Heart left ventricle (tissue), 16 donors: Measurements from ENCODE around the gene ACTL6B. TPM values are rescaled to one million over a fixed set of nuclear protein-coding genes. Genes with fewer than 3 reads are reported as not detected.
"Not testable (repeated sequence)": the region's sequence is repeated elsewhere in the genome, so short reads cannot be mapped to it uniquely, and the experiment has no call there.

Experiments
- ATAC-seq, 4 donors: fragments of 200-7000 bp; cut with Tn5 transposase; one replicate each; pipeline ENCODE4 v1.9.1; 2020 to 2022; ENCODE audit warnings: moderate library complexity in 4 of 4, mild to moderate bottlenecking in 3 of 4, moderate number of reproducible peaks in 1 of 4
- DNase-seq, 5 donors: peaks; one replicate each; pipeline ENCODE4 v3.0.0-alpha.2; 2020
- H3K27ac ChIP-seq, 12 donors: fragments of 200-600 bp; sonication (generic) in 4 of 12; one replicate each; pipeline versions ENCODE4 v1.5.0 to v1.8.0; 2016 to 2022; ENCODE audit warnings: mild to moderate bottlenecking in 2 of 12
- H3K27me3 ChIP-seq, 9 donors: fragments of 200-600 bp; sonication (generic) in 2 of 9; one replicate each; pipeline versions ENCODE4 v1.5.1 to v1.8.0; 2016 to 2022; ENCODE audit warnings: mild to moderate bottlenecking in 3 of 9
- H3K36me3 ChIP-seq, 9 donors: fragments of 200-600 bp; sonication (generic) in 2 of 9; one replicate each; pipeline versions ENCODE4 v1.5.0 to v1.8.0; 2018 to 2022; ENCODE audit warnings: mild to moderate bottlenecking in 2 of 9
- H3K4me1 ChIP-seq, 12 donors: fragments of 200-600 bp; sonication (generic) in 4 of 12; one replicate each; pipeline versions ENCODE4 v1.5.0 to v1.8.0; 2016 to 2022; ENCODE audit warnings: mild to moderate bottlenecking in 3 of 12
- H3K4me3 ChIP-seq, 12 donors: fragments of 200-600 bp; sonication (generic) in 4 of 12; one replicate each; pipeline versions ENCODE4 v1.5.0 to v1.8.0; 2017 to 2022; ENCODE audit warnings: mild to moderate bottlenecking in 9 of 12, moderate library complexity in 4 of 12
- H3K9me3 ChIP-seq, 12 donors: fragments of 200-600 bp; sonication (generic) in 4 of 12; one replicate each; pipeline versions ENCODE4 v1.5.0 to v1.8.0; 2016 to 2022; ENCODE audit warnings: mild to moderate bottlenecking in 1 of 12
- CTCF ChIP-seq, 12 donors: fragments of 200-600 bp; sonication (generic) in 4 of 12; IDR thresholded peaks; one replicate each; pipeline versions ENCODE4 v1.5.0 to v1.8.0; 2018 to 2022; ENCODE audit warnings: antibody characterized with exemption in 12 of 12, mild to moderate bottlenecking in 5 of 12
- POLR2A ChIP-seq, 2 donors: fragments of 450-650 bp; IDR thresholded peaks; one replicate each; pipeline ENCODE4 v1.6.1; 2017; ENCODE audit warnings: antibody characterized with exemption in 2 of 2, mild to moderate bottlenecking in 2 of 2, moderate library complexity in 2 of 2
- WGBS, 4 donors: extraction: QIAGEN DNeasy Blood & Tissue Kit in 2 of 4; methylation state at CpG; one replicate each; pipeline versions ENCODE4 v1.1.5 to v1.1.7; 2013 to 2018; 5-methylcytosine and 5-hydroxymethylcytosine counted together
- intact Hi-C, 10 donors: fragments of 100-400 bp; cut with DNase I; formaldehyde crosslinking; loops; one replicate each; pipeline versions ENCODE4 v1.11.1 to v1.14.2; 2022
- polyA plus RNA-seq, 2 donors: library from polyadenylated mRNA; stranded (reverse); fragments of 200-250 nt; gene quantifications; one replicate each; pipeline ENCODE4 v1.2.3, GENCODE V29; 2013
- total RNA-seq, 9 donors: library from RNA; depleted of rRNA in 2 of 9; stranded (reverse); fragments of >200 nt in 2 of 9; fragmentation: NEBNext Ultra II Directional in 3 of 9; extraction: Animal tissue kit (Norgen Biotek cat#: 25700) in 3 of 9; gene quantifications; one replicate each; pipeline versions ENCODE4 v1.1.0 to v1.2.4, GENCODE V29; 2016 to 2023
- donor health status: ischemic (EF 13 %, LVEDD 7.1; RV severe dilation, severe dysfunction).
- donor health status: healthy with polysubstance abuse.
- donor health status: DM: no; HTN: yes; CAD: no.
- donor health status: DM: no; HTN: no; CAD: no.
- donor health status: ischemic (EF 25% LVEDD 6.9; RV normal size, moderate dysfunction).
- donor health status: ischemic (EF 25% LVEDD 5.7; RV mildly dilated, moderate dysfunction).
- donor health status: healthy.
- donor health status: DM: yes; HTN: yes; CAD: no.
- donor health status: ischemic (EF 35%, LVEDD 5.7; RV mildly dilated, moderate dysfunction).
- donor health status: nonischemic (EF 11% LVEDD 7.7; RV severe dilation, severe dysfunction).
- donor health status: DM: yes; HTN: yes; CAD: no.
- donor health status: PGD.
- donor health status: ischemic (EF 29% LVEDD 5.4; RV normal size, mild dysfunction).
- donor health status: nonischemic (EF 23%, LVEDD 6.1; RV moderate dilation, normal function).

Gene ACTL6B
- total and polyA plus RNA-seq, 11 donors, result not detected

- Histone ChIP-seq H3K36me3 (no peaks in the 10 kb centered on the region), H3K4me1 (no peaks in the 10 kb centered on the region), H3K4me3 (no peak overlapping the region), H3K9me3 (no peaks in the 10 kb centered on the region), H3K27ac (no peak overlapping the region), H3K27me3 (peaks cover 0 to 4% (median 0%) of the 10 kb centered on the region in 9 donors)
- ATAC-seq (no peak), DNase-seq (peak in 1 of 5 donors; percentile 1)
- intact Hi-C loops, result loop anchor here in 1 of 10 donors (5.0 kb wide), 1 partner anchor 38 kb away; no protein-coding TSS in a partner anchor
- no peak for TF ChIP-seq POLR2A (IDR thresholded peaks at IDR 0.05)
- no peak for TF ChIP-seq CTCF (IDR thresholded peaks at IDR 0.05)
- 91 to 97% (median 93%) methylated on average over 5 of the region's 5 CpGs for WGBS, 4 donors
Measured at GRCh38 chr7:100665168-100665726, 9.0 kb upstream of the ACTL6B start.

- not testable (repeated sequence) for H3K9me3 ChIP-seq
- 72 to 84% (median 74%) methylated on average over 12 of the region's 12 CpGs for WGBS, 4 donors
- DNase-seq, result peak in 1 of 5 donors; percentile 33
Measured at GRCh38 chr7:100662194-100662776, 6.0 kb upstream of the ACTL6B start.

GRCh38 chr7:100654908-100655831 lies 1.1 kb downstream of the ACTL6B start:
- Histone ChIP-seq H3K27me3 (peaks cover 16 to 82% (median 37%) of the 10 kb centered on the region in 9 donors), H3K9me3 (no peaks in the 10 kb centered on the region), H3K4me1 (peaks cover 0 to 7% (median 0%) of the 10 kb centered on the region in 12 donors), H3K4me3 (no peak overlapping the region), H3K36me3 (no peaks in the 10 kb centered on the region), H3K27ac (no peak overlapping the region)
- WGBS, 4 donors, result 42 to 55% (median 54%) methylated on average over 25 of the region's 25 CpGs
- TF ChIP-seq CTCF (IDR thresholded peaks at IDR 0.05) (no peak), POLR2A (IDR thresholded peaks at IDR 0.05) (no peak)
- DNase-seq (no peak), ATAC-seq (no peak)
- intact Hi-C loops, result loop anchor here in 1 of 10 donors (1.0 kb wide), 1 partner anchor 14 kb away; no protein-coding TSS in a partner anchor

More at GRCh38 chr7:100662194-100662776, 6.0 kb upstream of the ACTL6B start:
- intact Hi-C loops, H3K36me3 ChIP-seq, H3K4me1 ChIP-seq, H3K4me3 ChIP-seq, ATAC-seq, H3K27ac ChIP-seq: not testable (repeated sequence)
- peaks cover 1 to 26% (median 8%) of the 10 kb centered on the region in 9 donors for H3K27me3 ChIP-seq

GRCh38 chr7:100649826-100650565 lies 6.3 kb downstream of the ACTL6B start:
- intact Hi-C loops, result no loop called here
- ATAC-seq, result no peak
- Histone ChIP-seq H3K9me3 (no peaks in the 10 kb centered on the region), H3K27ac (no peak overlapping the region), H3K4me1 (no peaks in the 10 kb centered on the region), H3K27me3 (peaks cover 4 to 56% (median 20%) of the 10 kb centered on the region in 9 donors), H3K36me3 (no peaks in the 10 kb centered on the region), H3K4me3 (no peak overlapping the region)
- WGBS, 4 donors, result 68 to 81% (median 75%) methylated on average over 12 to 15 of the region's 15 CpGs
- TF ChIP-seq POLR2A (IDR thresholded peaks at IDR 0.05) (no peak), CTCF (IDR thresholded peaks at IDR 0.05) (no peak)
- DNase-seq, result no peak
